ENCODE measurements around the gene MEIS3.

DNA sequence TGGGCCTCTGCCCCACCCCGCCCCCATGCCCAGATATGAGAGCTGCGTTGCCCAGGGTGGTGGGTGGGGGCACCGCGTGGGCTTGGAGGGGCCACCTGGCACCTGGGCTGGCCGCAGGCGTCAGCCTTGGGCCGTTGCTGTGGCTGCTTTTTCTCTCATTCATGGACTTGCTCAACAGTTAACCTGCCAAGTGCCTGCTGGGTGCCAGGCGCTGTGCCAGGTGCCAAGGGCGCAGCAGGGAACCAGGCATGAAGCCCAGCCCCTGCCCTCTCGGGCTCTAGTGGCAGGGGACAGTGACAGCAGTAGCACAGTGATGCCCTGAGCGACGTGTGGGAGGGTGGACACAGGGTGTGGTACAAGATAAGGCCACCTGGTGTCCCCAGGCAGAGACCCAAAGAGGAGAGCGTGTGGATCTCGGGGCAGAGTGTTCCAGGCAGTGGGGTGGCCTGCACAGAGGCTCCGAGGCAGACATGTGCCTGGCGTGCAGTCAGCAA lies 42.1 kb downstream of the MEIS3 start:
- TF ChIP-seq CTCF (IDR thresholded peaks at IDR 0.05; ENCODE audit: low read length): no peak
- TF ChIP-seq EZH2 (optimal IDR thresholded peaks at IDR 0.05; ENCODE audit: low read depth, low read length): no peak
- no peak for TF ChIP-seq EZH2phosphoT487 (IDR thresholded peaks at IDR 0.05; ENCODE audit: low read length)
